GM18868 (cell line): Measurements from ENCODE around the gene PRPH2.

ENCODE experiments used
- ATAC-seq: cut with Tn5 transposase; IDR thresholded peaks from one replicate; pipeline ENCODE4 v1.9.1; 2021; ENCODE audit warnings: mild to moderate bottlenecking, moderate library complexity; ENCODE audit not compliant: unreplicated experiment

Gene PRPH2, protein sequence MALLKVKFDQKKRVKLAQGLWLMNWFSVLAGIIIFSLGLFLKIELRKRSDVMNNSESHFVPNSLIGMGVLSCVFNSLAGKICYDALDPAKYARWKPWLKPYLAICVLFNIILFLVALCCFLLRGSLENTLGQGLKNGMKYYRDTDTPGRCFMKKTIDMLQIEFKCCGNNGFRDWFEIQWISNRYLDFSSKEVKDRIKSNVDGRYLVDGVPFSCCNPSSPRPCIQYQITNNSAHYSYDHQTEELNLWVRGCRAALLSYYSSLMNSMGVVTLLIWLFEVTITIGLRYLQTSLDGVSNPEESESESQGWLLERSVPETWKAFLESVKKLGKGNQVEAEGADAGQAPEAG

DNA sequence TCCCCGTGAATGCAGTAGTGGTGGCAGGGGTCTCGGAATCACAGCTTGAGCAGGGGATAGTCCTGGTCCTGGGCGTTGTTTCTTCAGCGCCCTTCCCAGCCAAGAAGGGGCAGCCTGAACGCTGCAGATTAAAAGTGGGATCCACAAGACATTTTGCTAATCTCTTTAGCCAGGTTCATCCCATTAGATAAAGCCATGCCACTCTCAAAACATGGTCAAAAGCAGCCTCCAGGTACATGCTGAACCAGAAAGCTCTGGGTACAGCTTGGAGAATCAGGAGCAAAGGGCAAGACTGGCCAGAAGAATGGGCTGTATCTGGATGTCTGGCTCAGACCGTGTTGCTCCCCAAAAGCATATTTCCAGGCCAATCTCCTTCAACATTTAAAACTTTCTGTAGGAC is at the start of gene PRPH2:
PRPH2 (minus strand) TSS at position 101 of the 400 bp plus-strand sequence. CDS start 263 bp downstream, outside the sequence.
- ATAC-seq: no peak

DNA sequence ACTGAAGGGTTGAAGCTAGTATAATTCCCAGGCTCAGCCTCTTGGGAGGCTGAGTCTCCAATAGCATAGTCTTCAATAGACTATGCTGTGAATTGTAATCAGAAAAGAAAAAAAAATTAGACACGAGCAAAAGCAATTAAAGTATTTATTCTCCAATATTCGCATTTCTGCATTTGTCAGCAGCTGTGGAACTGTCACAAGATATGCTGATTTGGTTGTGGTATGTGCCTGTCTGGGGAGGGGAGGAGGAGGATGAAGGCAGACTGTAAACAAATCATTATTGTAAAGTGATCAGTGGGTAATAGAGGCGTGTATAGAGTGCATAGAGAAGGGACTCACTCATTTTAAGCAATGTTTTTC is 49.3 kb upstream of the PRPH2 start:
- ATAC-seq: no peak

DNA sequence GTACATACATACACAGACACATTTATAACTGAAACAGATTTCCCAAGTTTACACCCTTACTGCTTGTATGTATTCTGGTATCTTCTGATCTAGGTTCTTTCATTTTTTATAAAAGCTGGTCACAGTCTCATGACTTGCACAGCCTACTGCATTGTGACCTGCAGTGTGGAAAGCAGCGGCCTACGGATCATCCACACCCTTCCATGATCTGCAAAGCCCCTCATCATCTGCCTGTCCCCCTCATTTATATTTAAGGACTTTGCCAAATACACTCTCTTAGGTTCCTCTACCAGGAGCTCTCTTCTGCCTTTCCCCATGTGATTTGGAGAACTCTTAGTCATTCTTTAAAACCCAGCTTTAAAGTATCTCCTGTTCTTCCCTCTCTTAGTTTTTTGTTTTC is 47.4 kb upstream of the PRPH2 start:
- ATAC-seq: no peak

DNA sequence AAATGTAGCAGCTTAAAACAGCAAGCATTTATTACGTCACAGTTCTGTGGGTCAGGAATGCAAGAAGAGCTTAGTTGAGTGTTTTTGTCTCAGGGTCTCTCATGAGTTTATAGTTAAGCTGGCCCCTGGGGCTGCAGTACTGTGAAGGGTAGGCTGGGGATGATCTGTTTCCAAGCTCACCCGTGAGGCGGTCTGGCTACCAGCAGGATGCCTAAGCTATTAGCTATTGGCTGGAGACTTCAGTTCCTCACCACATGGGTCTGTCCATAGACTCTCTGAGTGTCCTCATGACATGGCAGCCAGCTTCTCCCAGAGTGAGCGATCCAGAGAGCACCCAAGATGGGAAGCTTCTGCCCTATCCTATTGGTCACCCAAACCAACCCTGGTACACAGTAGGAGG is 46.7 kb upstream of the PRPH2 start:
- ATAC-seq: no peak

DNA sequence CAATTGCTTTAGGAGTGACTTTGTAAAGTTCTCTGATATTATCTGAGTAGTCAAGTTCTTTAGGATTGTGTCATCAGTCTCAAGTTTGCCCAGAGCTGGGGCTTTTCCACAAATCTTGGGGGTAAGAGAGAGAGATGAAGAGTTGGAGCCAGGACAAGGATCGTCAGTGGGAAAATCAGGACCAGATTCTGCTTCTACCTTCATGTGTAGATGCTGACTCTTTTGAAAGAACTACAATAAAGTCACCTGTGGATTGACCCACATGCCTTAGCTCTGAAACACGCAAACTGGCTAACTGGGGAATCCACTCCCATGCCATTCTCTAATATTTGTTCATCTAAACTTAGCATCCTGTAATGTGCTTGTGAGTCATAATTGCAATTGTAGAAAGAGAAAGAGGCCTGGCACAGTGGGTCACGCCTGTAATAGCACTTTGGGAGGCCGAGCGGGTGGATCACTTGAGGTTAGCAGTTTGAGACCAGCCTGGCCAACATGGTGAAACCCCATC is 43.8 kb upstream of the PRPH2 start:
- no peak for ATAC-seq

DNA sequence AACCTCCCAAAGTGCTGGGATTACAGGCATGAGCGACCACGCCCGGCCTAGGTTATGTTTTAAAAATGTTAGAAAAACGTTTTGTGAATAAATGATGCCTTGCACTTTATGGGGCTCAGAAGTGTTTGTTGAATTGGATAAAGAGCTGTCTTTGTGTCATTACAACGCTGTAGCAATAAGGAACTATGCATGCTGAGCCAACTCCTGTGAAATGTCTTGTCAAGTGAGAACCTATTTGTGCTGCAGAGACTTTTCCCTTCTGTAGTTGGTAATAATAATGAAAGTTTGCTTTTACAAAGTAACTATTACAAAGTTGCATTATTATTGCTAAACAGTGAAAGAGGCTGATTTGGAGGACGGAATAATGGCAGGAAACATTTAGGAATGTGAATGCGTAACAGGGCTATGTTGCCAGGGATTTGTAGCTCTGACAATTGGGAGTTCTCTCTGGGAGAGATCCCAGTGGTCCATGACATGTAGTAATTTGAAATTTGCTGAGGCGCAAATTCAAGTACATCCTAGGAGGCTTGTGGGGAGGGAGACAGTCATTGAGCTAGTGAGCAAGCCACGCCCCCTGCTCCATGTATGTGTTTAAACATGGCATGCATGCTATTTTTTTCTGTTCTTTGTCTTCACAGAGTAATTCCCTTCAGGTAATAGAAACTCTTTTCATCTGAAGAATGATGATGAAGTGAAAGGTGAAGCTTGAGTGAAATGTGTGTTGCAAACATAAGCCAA is 42.7 kb upstream of the PRPH2 start:
- ATAC-seq: no peak

DNA sequence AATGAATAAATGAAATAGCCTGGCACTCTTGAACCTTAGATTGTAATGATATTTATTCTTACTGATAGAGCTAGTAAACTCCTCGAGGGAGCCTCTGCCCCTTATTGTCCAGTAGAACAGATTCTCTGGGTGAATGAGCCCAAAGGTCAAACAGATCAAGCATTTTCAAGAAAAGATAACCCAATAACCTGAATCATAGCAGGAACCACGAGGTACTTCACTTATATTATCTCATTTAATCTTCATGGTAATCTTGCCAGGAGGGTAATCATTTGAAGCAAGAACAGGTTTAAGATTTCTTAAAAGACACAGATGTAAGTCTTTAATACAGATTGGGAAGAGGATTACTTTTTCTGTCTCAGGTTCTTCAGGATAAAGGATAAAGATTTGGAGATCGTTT is 40.6 kb upstream of the PRPH2 start:
- ATAC-seq: no peak

DNA sequence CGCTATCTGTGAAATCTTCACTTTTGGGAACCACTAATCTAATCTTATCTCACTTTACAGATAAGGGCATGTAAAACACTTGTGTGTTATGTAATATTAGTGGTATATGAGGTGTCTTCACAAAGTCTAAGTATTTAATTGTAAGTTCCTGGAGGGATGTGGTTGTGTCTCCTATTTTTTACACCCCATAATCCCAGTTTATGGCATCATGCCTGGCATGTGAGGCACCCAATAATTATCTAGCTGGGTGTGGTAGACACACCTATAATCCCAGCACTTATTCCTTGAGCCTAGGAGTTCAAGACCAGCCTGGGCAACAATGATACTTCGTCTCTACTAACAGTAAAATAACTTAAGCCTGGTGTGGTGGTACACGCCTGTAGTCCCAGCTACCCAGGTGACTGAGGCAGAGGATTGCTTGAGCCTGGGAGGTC is 40.0 kb upstream of the PRPH2 start:
- no peak for ATAC-seq

DNA sequence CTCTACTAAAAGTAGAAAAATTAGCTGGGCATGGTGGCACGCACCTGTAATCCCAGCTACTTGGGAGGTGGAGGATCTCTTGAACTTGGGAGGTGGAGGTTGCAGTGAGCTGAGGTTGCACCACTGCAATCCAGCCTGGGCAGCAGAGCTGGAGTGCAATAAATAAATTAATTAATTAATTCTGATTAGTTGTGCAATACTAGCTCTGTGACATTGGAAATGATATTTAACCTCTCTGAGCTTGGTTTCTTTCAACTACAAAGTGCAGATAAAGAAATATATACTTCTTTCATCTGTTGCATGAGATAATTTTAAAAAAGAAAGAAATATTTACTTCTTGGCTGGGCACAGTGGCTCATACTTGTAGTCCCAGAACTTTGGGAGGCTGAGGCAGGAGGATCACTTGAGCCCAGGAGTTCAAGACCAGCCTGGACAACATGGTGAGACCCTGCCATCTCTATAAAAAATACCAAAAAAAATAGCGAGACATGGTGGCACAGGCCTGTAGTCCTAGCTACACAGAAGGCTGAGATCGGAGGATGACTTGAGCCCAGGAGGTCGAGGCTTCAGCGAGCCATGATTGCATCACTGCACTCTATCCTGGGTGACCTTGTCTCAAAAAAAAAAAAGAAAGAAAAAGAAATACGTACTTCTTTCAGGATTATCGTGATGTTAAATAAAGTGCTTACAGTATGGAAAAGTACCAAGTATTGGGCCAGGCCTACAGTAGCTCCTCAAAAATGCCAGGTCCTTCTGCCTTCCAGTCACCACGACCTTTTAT is 39.1 kb upstream of the PRPH2 start:
- ATAC-seq: no peak

DNA sequence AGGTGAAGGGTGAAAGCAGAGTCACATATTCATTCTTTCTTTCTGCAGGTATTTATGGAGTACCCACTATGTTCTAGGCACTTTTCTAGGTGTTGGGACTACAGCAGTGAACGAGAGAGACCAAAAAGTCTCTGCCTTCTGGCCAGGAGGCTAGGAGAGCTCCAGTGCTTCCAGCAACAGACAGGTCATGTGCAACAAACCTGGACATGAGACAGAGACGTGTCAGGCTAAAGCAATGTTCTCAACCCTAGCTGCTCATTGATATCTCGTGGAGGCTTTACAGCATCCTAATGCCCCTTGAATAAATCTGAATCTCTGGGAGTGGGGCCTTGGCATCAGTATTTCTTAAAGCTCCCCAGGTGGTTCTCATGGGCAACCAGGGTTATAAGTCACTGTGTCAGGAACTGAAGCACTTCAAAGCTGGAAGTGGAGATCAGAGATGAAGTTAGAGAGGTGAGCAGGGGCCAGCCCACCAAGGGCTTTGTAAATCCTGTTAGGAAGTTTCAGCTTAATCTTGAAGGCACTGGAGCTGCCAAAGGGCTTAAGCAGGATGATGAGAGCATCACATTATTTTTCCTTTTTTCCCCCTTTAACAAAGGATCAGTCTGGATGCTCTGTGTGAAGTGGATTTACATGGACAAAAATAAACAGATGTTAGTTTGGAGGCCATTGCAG is 36.5 kb upstream of the PRPH2 start:
- ATAC-seq: no peak

DNA sequence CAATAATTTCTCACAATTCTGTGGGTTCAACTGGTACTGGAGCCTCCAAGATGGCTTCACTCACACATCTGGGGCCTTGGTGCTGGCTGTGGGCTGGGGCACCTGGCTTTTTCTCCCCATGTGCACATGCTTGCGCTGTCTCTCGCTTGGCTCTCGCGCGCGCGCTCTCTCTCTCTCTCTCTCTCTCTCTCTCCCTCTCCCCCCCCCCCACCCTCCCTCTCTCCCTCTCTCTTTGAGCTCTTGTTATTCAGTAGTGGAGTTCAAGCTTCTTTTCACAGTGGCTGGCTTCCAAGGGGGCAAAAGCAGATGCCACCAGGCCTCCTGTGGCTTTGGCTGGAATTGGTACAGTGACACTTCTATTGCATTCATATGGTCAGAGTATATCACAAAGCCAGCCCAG is 34.3 kb upstream of the PRPH2 start:
- ATAC-seq: no peak

DNA sequence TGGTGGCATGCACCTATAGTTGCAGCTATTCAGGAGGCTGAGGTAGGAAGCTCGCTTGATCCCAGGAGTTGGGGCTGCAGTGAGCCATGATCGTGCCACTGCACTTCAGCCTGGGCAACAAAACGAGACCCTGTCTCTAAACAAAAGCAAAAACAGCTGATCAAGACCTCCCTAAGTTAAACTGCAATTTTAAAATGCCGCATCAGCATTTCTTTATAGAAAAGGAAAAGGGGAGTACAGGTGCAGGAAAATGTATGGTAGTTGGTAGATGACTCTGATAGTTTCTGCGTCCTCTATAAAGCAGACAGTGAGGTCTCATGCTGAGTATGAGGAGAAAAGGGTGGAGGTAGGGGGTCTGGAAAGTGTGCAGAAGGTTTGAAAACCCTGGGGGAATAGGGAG is 32.4 kb upstream of the PRPH2 start:
- ATAC-seq: no peak

DNA sequence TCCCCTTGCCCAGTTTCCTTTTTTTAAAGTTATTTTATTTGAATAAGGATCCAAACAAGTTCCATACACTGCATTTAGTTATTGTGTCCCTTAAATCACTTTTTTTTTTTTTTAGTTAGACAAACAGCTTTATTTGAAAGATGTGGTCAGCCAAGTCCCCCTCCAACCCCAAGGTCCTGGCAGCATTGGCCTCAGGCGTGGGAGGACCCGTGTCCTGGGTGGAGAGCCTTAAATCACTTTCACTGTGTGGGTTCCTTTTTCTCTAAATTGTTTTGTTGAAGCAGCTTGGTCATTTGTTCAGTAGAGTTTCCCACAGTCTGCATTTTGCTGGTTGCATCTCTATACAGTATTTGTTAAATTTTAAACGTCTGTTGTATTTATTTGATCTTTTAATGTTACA is 28.7 kb upstream of the PRPH2 start:
- ATAC-seq: no peak

DNA sequence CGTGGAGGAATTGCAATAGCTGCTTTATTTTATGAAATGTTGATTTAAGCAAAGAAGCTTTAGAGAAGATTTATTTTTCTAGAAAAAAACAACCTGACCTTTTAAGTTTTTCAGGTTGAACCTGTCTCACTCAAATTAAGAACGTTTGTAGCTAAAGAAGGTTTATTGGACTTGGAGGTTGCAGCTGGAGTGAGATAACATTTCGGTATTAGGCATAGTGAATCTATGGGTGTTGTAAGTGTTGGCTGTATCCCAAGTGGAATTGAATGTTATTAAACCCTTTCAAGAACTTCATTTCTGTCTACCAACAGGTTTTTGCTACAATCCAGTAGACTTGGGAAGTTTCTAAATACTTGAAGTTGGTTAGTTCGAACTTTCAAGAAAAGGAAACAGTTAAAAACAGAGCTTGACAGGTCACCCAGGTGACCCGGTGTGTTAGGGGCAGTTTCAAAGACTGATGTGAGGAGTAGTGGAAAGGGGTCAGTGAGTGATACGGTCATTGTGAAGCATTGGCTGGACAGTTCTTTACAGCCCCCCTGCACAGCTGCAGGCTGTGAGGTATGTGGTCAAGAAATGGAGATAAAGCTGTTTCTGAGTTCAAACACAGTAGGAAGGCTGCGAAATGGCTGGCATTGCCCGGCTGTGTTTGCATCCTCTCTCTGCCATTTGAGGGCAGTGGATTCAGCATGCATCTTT is 26.0 kb upstream of the PRPH2 start:
- ATAC-seq: no peak

DNA sequence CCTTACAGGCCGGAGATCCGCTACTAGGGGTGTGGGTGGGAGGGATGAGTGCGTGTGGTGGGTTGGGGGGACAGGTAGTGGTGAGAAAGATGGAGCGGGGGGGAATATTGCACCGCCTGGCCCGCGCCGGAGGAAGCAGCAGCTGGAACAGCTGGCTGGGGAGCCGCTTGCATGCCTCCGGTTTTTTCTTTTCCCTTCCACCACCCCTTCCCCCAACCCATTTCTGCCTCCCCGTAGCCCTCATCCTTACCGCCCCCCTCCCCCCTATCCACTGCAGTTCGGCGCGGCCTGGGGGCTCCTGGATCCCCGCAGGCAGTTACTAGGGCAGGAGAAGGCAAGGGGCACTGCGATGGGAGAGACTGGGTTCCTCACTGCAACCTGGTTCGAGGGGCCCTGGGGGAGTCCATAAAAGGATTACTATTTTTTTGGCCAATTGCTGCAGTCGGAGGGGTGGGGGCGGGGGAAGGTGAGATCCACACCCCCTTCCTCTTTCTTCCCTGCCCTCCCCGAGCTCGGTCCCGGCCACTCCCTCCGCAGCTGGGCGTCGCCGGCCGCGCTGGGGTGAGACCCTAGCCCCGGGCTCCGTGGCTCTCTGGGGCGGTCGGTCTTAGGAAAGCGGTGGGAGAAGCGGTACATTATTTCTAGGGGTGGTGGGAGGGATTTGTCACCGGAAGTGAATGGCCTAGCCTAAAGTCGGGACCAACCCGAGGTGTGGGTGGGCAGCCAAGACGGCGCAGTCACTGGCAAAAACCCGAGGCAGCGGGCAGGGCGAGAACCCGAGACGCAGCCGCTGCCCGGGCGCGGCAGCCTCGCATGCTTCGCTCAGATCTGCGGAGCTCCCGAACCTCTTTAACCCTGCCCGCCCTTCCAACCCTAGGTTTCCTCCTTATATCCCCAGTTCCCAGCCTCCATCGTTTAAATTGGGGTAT is 24.3 kb upstream of the PRPH2 start:
- peak; percentile 53 for ATAC-seq

DNA sequence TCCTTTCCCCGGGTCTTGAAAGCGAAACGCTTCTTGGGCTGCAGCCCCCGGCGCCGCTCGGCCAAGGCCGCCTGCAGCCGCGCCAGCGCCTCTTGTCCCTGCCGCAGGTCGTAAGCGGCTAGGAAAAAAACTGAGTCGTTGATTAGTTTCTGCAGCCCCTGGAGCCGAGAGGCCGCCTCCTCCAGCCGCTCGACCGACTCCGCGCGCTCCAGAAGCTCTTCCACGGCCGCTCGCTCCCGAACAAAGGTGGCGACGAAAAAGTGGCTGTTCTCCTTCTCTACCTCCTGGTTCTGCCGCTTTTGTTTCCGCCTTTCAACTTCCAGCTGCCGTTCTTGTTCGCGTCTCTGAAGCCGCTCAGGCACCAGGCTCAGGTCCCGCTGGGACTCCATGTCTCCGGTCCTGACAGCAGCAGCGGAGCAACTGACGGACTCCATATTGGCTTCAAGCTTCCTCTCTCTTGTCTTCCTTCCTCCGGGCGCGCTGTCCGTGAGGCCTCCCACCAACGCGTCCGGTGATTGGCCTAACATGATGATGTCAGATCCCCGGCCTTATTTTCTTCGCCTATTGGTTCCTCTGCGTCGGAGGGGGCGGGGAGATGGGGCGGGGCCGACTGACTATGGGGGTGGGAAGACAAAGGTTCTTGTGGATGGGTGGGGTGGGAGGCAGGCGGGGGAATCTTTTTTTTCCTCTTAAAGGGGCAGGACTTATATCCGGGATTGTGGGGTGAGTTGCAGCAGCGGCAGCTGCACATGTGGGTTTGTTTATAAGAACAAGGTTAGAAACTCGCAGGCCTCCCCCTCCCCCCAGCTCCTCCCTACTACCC is 23.5 kb upstream of the PRPH2 start, which contains the start of gene TBCC:
TBCC (minus strand) TSS at position 464 of the 823 bp plus-strand sequence; CDS start at position 434, 30 bp downstream.
- peak; percentile 79 for ATAC-seq

DNA sequence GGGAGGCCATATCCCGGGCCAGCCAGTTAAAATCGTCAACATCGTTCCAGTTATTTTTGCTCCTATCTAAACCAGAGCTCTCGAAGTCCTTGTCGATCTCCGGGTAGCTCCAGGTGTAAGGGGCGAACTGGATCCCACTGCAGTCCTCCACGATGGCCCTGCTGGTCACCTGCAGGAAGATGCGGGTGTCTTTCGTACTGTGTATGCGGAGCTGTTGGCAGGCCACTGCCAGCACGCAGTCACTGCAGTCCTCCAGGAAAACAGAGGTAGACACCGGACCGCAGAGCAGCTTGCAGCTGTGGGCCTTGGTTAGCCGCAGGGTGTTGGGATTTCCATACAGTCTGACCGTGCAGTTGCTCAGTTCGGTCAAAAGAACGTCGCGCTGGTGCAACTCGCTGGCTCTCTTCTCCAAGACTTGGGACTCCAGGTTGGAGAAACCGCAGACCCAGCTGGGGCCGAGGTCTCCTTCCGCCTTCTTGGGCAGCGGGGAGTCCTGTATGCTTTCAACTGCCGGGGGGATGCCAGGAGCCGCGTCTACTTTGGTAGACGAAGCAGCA is 22.8 kb upstream of the PRPH2 start:
- ATAC-seq: no peak

DNA sequence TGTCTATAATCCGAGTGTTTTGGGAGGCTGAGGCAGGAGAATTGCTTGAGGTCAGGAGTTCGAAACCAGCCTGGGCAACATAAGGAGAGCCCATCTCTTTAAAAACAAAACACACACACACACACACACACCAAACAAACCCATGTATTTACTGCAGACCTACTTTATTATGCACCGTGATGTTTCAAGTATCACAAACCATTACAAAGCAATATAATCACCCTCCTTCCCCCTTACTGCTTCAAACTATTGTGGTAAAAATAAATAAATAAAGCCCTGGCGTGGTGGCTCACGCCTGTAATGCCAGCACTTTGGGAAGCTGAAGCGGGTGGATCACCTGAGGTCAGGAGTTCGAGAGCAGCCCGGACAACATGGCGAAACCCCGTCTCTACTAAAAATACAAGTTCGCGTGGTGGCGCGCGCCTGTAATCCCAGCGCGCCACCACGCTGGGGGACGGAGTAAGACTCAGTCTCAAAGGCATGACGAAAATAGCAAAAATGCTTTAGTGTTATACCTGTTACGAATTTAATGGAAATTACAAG is 22.0 kb upstream of the PRPH2 start:
- ATAC-seq: no peak
